SHP77 (cell line): ENCODE results near the gene PFDN4.
A peak's percentile ranks its signal among the peaks of the same experiment; 100 is the strongest.

Experiments
- DNase-seq, 2 experiments: peaks; one replicate each; lab custom pipeline; 2025; lab: John Stamatoyannopoulos, UW

The PFDN4 gene

GRCh38 chr20:54207743-54208547, at the start of gene PFDN4:
TSS of gene PFDN4 (plus strand) at chr20:54208087. CDS start at chr20:54208101, 14 bp downstream.
- peak; percentile 60 to 77 for DNase-seq

GRCh38 chr20:54158226-54158625, 49.7 kb upstream of the PFDN4 start:
- DNase-seq = no peak

DNA sequence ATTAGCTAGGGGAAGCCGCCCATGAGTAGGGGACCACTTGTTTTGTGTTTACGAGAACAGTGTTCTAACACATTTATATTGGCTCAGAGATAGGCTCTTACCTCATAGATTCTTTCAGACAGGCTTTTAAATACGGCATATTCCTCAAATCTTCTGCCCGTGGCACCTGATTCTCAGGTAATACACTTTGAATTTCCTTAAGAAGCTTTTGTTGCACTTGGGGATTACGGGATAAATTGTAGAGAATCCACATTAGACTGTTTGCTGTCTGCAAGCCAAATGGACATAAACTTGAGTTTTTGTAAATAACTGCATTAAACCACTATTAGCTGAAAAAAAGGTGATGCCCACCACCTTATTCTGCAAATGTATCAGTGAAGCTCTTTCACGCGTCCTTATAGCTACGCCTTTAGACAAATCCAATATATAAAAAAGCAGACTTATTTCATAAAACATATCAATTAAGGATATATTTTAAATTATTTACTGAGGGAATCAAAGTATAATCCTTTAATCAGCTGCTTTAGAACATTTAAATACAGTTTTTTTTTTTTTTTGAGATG, 49.0 kb upstream of the PFDN4 start:
- no peak for DNase-seq

DNA sequence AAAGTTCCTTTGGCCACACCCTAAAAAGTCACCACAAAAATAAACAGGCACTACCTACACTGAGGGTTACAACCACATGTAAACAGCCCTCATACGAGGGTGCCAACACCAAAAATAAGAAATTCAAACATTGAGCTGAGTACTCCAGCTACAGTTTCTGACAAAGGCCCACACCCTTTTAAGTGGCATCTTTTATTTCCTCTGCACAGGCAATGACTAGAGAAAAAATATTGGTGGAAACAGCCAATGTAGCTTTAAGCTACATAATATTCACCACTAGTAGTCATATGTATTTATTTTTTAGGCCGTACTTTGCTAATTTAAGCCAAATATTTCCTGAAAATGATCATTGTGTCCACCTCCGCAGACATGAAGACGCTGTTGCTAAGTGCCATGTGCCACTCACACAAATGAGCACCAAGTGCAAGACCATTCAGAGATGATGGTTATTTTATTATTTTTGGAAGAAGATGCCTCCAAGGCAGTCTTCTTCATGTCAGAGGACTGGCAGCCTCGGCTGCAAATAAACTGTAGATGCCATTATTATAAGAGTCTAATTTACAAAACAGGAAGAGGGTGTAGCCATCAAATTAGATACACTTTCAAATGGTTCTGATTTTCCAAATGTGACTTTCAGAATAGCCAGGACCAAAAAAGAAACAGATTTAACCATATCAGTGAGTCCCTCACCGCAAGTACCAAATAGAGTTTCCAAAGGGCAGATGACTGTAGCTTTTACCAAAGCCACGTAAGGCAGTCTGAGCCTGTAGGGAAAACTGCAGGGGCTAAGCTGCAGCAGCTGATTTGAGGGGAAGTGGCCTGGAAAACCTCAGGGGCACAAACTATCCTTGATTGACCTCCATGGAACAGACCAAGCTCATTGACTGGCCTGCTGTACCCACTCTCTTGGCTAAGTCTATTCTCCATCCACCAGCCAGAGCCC, 47.6 kb upstream of the PFDN4 start:
- DNase-seq = no peak

- DNase-seq = no peak
Observed at GRCh38 chr20:54161008-54161820, 46.7 kb upstream of the PFDN4 start.

DNA sequence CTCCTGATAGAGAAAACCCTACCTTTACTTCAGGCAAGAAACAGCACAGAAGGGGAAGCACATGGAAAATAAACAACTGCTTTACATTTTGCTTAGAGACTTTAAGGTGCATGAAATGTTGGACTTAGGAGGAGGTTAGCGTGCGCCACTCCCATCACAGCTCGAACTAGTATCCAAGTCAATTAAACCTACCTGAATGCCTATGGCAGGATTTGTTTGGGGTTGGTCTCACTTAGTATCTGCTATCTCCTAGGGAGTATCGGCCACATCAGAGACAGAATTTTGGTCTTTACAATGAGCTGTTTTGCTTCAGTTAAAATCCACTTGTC, 46.1 kb upstream of the PFDN4 start:
- DNase-seq = no peak

DNA sequence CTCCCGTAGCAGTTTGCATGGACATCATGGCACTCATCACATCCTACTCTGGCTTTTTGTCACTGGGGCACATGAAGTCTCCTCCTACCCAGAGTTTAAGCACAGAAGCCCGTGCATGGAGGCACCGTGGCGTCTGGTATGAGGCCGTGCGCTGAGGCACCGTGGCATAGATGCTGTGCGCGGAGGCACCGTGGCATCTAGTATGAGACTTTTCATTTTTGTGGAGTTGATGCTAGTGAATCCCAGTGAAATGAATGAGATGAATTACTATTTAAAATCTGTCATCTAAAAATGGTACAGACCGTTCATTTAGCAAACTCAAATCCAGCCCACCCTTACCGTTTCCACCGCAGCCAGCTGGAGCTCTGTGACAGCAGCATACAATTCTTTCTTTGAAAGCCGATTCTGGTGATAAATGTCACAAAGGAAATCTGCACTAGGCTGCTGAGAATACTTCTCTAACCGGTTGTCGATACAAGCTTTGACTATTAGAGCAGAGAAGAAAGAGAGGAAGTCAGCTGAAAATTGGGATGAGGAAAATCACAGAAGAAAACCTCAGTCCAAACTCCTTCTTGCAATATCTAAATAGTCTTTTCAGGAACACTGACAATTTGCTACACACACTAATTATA, 45.4 kb upstream of the PFDN4 start:
- DNase-seq = no peak

DNA sequence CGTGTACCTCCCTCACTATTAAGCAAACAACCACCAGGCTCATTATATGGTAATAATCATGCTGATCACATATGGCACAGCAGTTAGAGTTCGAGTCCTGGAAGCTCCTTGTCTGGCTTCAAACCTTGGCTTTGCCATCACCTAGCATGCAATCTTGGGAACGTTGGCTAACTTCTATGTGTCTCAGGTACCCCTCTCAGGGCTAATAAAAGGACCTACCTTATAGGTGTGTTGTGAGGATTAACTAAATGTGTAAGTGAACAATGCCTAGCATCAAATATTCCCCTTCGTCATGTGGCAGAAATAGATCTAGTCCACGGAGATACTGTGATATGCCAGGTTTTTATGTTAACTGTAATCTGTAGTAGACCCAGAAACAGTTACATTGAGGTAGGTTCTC, 44.5 kb upstream of the PFDN4 start:
- no peak for DNase-seq

DNA sequence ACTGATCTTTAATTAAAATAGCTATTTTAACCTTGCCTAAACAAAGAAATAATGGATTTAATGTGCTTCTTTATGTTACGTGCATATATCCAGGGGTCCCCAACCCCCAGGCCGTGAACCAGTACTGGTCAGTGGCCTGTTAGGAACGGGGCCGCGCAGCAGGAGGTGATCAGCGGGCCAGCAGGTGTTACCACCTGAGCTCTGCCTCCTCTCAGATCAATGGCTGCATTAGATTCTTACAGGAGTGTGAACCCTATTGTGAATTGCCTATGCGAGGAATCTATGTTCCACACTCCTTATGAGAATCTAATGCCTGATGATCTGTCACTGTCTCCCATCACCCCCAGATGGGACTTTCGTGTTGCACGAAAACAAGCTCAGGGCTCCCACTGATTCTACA, 42.9 kb upstream of the PFDN4 start:
- DNase-seq = no peak

GRCh38 chr20:54165803-54166202, 42.1 kb upstream of the PFDN4 start:
- no peak for DNase-seq

DNA sequence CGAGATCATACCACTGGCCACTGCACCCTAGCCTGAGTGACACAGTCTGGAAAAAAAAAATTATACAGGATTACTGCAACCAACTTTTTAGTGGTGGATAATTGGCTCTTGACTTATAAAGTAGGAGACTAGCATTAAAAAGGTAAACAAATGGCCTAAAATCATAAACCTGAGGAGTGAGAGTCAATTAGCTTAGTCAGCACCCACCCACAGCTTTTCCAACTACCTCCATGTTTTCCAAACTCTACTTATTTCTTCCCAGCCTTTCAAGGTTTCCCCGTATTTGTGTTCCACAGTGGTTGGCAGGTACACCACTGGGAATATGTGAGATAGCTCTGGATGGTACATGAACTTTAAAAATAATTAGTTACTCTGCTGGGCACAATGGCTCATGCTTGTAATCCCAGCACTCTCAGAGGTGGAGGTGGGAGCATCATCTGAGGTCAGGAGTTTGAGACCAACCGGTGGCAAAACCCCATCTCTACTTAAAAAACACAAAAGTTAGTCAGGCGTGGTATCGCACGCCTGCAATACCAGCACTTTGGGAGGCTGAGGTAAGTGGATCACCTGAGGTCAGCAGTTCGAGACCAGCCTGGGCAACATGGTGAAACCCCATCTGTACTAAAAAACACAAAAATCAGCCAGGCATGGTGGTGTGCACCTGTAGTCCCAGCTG, 40.8 kb upstream of the PFDN4 start:
- no peak for DNase-seq

- peak; percentile 12 to 26 for DNase-seq
Observed at GRCh38 chr20:54167909-54168872, 39.7 kb upstream of the PFDN4 start.

GRCh38 chr20:54168961-54169862, 38.7 kb upstream of the PFDN4 start:
- DNase-seq = no peak

DNA sequence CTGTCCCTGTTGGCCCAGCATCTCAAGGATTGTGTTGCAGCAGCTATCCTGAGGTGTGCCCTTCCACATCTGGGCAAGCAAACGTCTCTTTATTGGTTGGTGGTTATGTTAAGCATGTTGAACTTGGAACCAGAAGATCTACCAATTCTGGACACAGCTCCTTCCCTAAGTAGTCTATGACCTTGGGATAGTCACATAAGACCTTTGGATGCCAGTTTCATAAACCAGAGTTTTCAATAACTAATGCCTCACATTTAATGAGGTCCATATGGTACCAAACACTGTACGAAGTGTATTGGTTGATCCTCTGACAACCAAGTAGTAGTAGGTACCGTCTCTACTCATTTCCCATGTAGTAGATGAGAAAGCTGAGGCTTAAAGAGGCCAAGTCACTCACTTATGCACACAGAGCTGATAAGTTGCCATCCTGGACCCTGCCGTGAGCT, 37.8 kb upstream of the PFDN4 start:
- DNase-seq = no peak

DNA sequence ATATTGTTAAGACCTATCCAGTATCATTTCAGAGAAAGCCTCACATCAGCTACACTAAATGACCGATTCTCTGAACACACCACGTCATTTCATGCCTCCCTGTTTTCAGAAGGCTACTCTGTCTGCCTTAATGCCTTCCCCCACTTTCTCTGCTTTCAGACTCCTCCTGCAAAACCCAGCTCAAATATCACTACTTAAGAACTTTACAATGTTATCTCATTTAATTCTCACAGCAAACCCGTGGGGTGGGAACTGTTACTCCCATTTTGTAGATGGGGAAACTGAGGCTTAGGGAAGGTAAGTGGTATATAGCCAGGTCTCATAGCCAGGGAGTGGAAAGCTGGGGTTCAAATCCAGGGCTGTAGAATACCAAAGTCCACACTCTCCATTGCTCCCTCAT, 36.9 kb upstream of the PFDN4 start:
- DNase-seq = no peak

DNA sequence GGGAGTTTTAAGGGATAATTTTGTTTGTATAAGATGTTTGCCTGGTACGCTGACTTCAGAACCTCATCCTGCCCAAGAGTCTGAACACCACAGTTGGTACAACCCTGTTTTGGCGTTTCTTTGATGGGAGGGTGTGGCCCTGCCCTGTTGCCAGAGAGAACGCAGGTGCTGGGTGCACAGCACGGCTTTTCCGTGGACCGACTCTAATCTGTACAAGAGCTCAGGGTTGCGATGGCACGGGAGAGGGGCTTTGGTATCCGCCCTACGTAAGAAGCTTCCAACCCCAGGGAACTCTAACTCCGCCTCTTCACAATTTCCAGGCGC, 35.4 kb upstream of the PFDN4 start:
- DNase-seq = no peak

DNA sequence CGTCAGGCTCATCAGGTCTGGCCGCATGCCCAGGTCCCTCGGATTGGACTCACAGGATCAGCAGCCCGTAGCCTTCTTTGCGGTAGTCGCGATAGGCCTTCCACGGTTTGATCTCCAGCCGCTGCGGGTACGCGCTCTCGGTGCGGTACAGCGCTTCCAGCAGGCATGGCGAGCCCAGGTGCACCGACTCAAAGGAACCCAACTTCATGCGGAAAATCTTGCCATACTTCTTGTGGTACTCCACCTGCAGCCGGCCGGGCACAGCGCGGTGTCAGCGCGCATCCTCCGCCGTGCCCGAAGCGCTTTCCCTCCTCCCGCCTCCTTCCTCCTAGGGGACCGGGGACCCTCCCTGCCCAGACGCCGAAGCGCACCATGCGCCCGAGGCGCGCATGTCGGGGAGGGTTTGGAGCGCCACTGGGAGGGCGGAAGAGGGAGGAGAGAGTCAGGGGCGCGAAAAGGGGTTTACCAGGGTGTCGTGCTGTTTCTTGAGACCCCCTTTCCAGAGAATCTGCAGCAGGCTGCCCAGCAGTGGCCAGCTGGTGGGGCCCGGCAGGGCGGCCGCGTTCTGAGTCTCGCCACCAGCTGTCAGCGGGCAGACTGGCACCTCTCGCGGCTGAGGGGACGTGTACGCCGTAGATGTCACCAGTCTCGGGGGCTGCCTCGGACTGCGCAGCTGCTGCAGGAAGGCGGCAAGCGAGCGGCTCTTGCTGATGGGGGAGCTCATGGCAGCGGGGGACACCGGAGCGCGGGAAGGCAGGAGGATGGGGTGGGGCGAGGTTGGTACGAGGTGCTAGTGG, 34.8 kb upstream of the PFDN4 start:
- no peak for DNase-seq
